Astrocyte (in vitro differentiated cells and primary cell): ENCODE results near the gene USP15. TPM values are rescaled to one million over a fixed set of nuclear protein-coding genes. Genes with fewer than 3 reads are reported as not detected.

Experiments used
- DNase-seq: peaks from one replicate; pipeline ENCODE4 v3.0.0-alpha.2; 2010; ENCODE audit warnings: low read depth
- FAIRE-seq: peaks from 2 replicates; lab custom pipeline; 2011; peaks lifted over from hg19 to GRCh38; lab: Jason Lieb, UNC
- H2AFZ ChIP-seq: 2 replicates; pipeline ENCODE4 v1.6.0; 2012; ENCODE audit warnings: low read depth, low read length, inconsistent platforms
- H3K27ac ChIP-seq: 2 replicates; pipeline ENCODE4 v1.5.1; 2011; ENCODE audit warnings: low read depth, low read length, inconsistent platforms
- H3K27me3 ChIP-seq: 2 replicates; pipeline ENCODE4 v1.6.0; 2011; ENCODE audit warnings: low read length, inconsistent platforms; ENCODE audit not compliant: insufficient read depth
- H3K36me3 ChIP-seq: 2 replicates; pipeline ENCODE4 v1.5.1; 2011; ENCODE audit warnings: low read length, inconsistent platforms; ENCODE audit not compliant: insufficient read depth
- H3K4me1 ChIP-seq: 2 replicates; pipeline ENCODE4 v1.5.1; 2011; ENCODE audit warnings: low read length, inconsistent platforms; ENCODE audit not compliant: insufficient read depth
- H3K4me2 ChIP-seq: 2 replicates; pipeline ENCODE4 v1.6.0; 2012; ENCODE audit warnings: low read length, inconsistent platforms
- H3K4me3 ChIP-seq: 2 replicates; pipeline ENCODE4 v1.5.1; 2011; ENCODE audit warnings: low read depth, mild to moderate bottlenecking, low read length, inconsistent platforms; ENCODE audit not compliant: insufficient read depth
- H3K79me2 ChIP-seq: 2 replicates; pipeline ENCODE4 v1.6.0; 2012; ENCODE audit warnings: mild to moderate bottlenecking, low read length, inconsistent platforms; ENCODE audit not compliant: insufficient read depth
- H3K9ac ChIP-seq: 2 replicates; pipeline ENCODE4 v1.6.0; 2012; ENCODE audit warnings: mild to moderate bottlenecking, low read length, inconsistent platforms
- H3K9me3 ChIP-seq: 2 replicates; pipeline ENCODE4 v1.5.1; 2012; ENCODE audit warnings: low read depth, mild to moderate bottlenecking, low read length, inconsistent platforms; ENCODE audit not compliant: insufficient read depth
- H4K20me1 ChIP-seq: 2 replicates; pipeline ENCODE4 v1.6.0; 2012; ENCODE audit warnings: low read length, inconsistent platforms; ENCODE audit not compliant: insufficient read depth
- H3K27ac Mint-ChIP-seq: one replicate; pipeline ENCODE4 v1.8.0; 2021; ENCODE audit warnings: mild to moderate bottlenecking, mixed read lengths; ENCODE audit not compliant: unreplicated experiment
- H3K27me3 Mint-ChIP-seq: one replicate; pipeline ENCODE4 v1.8.0; 2021; ENCODE audit warnings: low read depth, mixed read lengths; ENCODE audit not compliant: unreplicated experiment
- H3K36me3 Mint-ChIP-seq: one replicate; pipeline ENCODE4 v1.8.0; 2021; ENCODE audit warnings: low read depth, mixed read lengths; ENCODE audit not compliant: unreplicated experiment
- H3K4me1 Mint-ChIP-seq: one replicate; pipeline ENCODE4 v1.8.0; 2021; ENCODE audit warnings: low read depth, mixed read lengths; ENCODE audit not compliant: unreplicated experiment
- H3K4me3 Mint-ChIP-seq: one replicate; pipeline ENCODE4 v1.8.0; 2021; ENCODE audit warnings: mild to moderate bottlenecking, moderate library complexity, mixed read lengths; ENCODE audit not compliant: unreplicated experiment
- H3K9me3 Mint-ChIP-seq: one replicate; pipeline ENCODE4 v1.8.0; 2021; ENCODE audit warnings: mild to moderate bottlenecking, mixed read lengths; ENCODE audit not compliant: unreplicated experiment
- EZH2 ChIP-seq: IDR thresholded peaks from 2 replicates; pipeline ENCODE4 v1.6.1; 2012; ENCODE audit warnings: mild to moderate bottlenecking, low read length, inconsistent platforms; ENCODE audit not compliant: insufficient read depth
- total RNA-seq: library from RNA; stranded (reverse); gene quantifications from 2 replicates; pipeline ENCODE4 v1.2.1, GENCODE V29; 2021
- TF ChIP-seq, protein P1 (sequence below): IDR thresholded peaks from 2 replicates; pipeline ENCODE4 v1.5.1; 2011; ENCODE audit warnings: low read depth, mild to moderate bottlenecking, inconsistent platforms, low read length, moderate library complexity; ENCODE audit not compliant: insufficient read depth

Gene USP15
- total RNA-seq, 1 donor from 2014 or later = 81.9 TPM

DNA sequence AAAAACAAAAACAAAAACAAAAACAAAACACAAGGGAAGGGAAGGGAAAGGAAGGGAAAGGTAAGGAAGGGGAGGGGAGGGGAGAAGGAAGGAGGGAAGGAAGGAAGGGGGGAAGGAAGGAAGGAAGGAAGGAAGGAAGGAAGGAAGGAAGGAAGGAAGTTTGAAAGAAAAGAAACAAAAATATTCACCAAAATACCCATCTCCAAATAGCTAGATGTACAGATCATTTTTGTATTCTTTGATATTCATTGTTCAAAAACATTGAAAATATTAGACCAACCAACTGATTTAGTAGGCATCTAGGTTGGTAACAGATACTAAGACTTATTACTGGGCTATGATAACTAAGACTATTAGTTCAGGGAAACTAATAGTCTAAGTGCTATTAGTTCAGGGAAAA lies 39.1 kb upstream of the USP15 start:
- H3K4me1 ChIP-seq = no peaks in the 10 kb centered on the region
- no peaks in the 10 kb centered on the region for H4K20me1 ChIP-seq
- FAIRE-seq (no peak), DNase-seq (no peak)
- H3K4me3 Mint-ChIP-seq = no peak overlapping the region
- no peaks in the 10 kb centered on the region for H3K27me3 ChIP-seq
- H3K27ac ChIP-seq = no peak overlapping the region
- peaks cover 2% of the 10 kb centered on the region for H3K9me3 Mint-ChIP-seq
- no peaks in the 10 kb centered on the region for H3K4me1 Mint-ChIP-seq
- no peaks in the 10 kb centered on the region for H3K36me3 Mint-ChIP-seq
- H3K9me3 ChIP-seq = no peaks in the 10 kb centered on the region
- no peak overlapping the region for H3K27ac Mint-ChIP-seq
- no peak overlapping the region for H3K4me3 ChIP-seq
- TF ChIP-seq, protein P1, sequence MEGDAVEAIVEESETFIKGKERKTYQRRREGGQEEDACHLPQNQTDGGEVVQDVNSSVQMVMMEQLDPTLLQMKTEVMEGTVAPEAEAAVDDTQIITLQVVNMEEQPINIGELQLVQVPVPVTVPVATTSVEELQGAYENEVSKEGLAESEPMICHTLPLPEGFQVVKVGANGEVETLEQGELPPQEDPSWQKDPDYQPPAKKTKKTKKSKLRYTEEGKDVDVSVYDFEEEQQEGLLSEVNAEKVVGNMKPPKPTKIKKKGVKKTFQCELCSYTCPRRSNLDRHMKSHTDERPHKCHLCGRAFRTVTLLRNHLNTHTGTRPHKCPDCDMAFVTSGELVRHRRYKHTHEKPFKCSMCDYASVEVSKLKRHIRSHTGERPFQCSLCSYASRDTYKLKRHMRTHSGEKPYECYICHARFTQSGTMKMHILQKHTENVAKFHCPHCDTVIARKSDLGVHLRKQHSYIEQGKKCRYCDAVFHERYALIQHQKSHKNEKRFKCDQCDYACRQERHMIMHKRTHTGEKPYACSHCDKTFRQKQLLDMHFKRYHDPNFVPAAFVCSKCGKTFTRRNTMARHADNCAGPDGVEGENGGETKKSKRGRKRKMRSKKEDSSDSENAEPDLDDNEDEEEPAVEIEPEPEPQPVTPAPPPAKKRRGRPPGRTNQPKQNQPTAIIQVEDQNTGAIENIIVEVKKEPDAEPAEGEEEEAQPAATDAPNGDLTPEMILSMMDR = no peak
- no peak for TF ChIP-seq EZH2
- no peak overlapping the region for H3K9ac ChIP-seq
- no peaks in the 10 kb centered on the region for H3K36me3 ChIP-seq
- H2AFZ ChIP-seq = no peak overlapping the region
- H3K79me2 ChIP-seq = no peaks in the 10 kb centered on the region
- H3K27me3 Mint-ChIP-seq = no peaks in the 10 kb centered on the region
- H3K4me2 ChIP-seq = no peak overlapping the region

DNA sequence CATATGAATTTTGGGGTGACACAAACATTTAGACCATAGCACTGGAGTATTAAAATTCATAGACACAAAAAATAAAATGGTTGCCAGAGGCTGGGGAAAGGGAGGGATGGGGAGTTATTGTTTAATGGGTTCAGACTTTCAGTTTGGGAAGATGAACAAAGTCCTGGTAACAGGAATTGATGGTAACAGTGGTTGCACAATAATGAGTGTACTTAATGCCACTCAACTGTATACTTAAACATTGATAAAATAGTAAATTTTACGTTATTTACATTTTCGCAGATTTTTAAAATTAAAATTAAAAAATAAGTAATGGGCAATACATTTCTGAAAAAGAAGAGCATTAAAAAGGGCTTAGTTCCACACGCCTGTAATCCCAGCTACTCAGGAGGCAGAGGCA lies 35.6 kb upstream of the USP15 start:
- Histone ChIP-seq H3K4me2 (no peak overlapping the region), H3K9ac (no peak overlapping the region), H3K36me3 (no peaks in the 10 kb centered on the region), H3K27me3 (no peaks in the 10 kb centered on the region), H3K79me2 (no peaks in the 10 kb centered on the region), H4K20me1 (no peaks in the 10 kb centered on the region), H2AFZ (no peak overlapping the region), H3K4me3 (no peak overlapping the region), H3K4me1 (no peaks in the 10 kb centered on the region), H3K27ac (no peak overlapping the region), H3K9me3 (no peaks in the 10 kb centered on the region)
- Mint-ChIP-seq H3K9me3 (peaks cover 2% of the 10 kb centered on the region), H3K27ac (no peak overlapping the region), H3K4me1 (no peaks in the 10 kb centered on the region), H3K36me3 (no peaks in the 10 kb centered on the region), H3K27me3 (no peaks in the 10 kb centered on the region), H3K4me3 (no peak overlapping the region)
- no peak for FAIRE-seq
- TF ChIP-seq EZH2 = no peak
- TF ChIP-seq, protein P1 = no peak
- DNase-seq = no peak

DNA sequence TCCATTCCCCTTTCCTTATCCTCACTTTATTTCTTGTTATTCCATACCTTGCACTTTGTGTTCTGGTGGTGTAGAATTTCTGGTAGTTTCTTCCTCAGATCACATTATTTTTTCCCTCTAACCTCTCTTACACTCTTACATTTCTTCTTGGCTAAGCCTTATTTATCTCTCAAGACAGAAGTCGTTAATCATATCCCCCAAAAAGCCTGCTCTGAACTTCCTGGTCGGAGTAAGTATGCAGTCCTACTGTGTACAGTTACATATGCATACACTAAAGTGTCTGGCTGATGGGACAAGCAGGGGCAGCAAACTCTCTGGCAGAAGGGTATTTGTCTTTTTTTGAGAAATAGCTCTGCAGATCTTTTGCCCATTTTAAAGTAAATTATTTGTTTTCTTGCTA lies 33.1 kb upstream of the USP15 start:
- FAIRE-seq (no peak), DNase-seq (no peak)
- Mint-ChIP-seq H3K36me3 (no peaks in the 10 kb centered on the region), H3K27ac (no peak overlapping the region), H3K4me3 (no peak overlapping the region), H3K9me3 (peaks cover 2% of the 10 kb centered on the region), H3K4me1 (no peaks in the 10 kb centered on the region), H3K27me3 (no peaks in the 10 kb centered on the region)
- Histone ChIP-seq H3K27ac (no peak overlapping the region), H3K4me3 (no peak overlapping the region), H3K9me3 (no peaks in the 10 kb centered on the region), H3K79me2 (no peaks in the 10 kb centered on the region), H2AFZ (no peak overlapping the region), H3K36me3 (no peaks in the 10 kb centered on the region), H3K27me3 (no peaks in the 10 kb centered on the region), H3K9ac (no peak overlapping the region), H3K4me1 (no peaks in the 10 kb centered on the region), H4K20me1 (no peaks in the 10 kb centered on the region), H3K4me2 (no peak overlapping the region)
- TF ChIP-seq, protein P1 = no peak
- TF ChIP-seq EZH2 = no peak
